Stimulated activated CD4-positive, alpha-beta T cell treated with anti-CD3 and anti-CD28 coated beads, Interleukin-1b, Interleukin-23, amount 100 ng/mL, for 4 hours (primary cell): ENCODE results near the gene CLIC4.
"Not testable (repeated sequence)": the region's sequence is repeated elsewhere in the genome, so short reads cannot be mapped to it uniquely, and the experiment has no call there.

Experiments
- DNase-seq, 2 donors: peaks; one replicate each; pipeline ENCODE4 v3.0.0-alpha.2; 2020; ENCODE audit warnings: low read depth in 2 of 2

CLIC4 gene

DNA sequence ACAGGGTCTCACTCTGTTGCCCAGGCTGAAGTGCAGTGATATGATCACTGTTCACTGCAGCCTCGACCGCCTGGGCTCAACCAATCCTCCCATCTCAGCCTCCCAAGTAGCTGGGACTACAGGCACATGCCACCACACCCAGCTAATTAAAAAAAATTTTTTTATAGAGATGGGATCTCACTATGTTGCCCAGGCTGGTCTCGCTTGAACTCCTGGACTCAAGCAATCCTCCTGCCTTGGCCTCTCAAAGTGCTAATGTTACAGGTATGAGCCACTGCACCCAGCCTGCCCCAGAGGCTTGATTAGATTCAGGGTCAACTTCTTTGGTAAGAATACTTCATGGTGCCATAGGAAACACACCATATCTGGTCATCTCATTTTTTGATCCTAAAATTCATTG lies 66.2 kb downstream of the CLIC4 start:
- not testable (repeated sequence) for DNase-seq

DNA sequence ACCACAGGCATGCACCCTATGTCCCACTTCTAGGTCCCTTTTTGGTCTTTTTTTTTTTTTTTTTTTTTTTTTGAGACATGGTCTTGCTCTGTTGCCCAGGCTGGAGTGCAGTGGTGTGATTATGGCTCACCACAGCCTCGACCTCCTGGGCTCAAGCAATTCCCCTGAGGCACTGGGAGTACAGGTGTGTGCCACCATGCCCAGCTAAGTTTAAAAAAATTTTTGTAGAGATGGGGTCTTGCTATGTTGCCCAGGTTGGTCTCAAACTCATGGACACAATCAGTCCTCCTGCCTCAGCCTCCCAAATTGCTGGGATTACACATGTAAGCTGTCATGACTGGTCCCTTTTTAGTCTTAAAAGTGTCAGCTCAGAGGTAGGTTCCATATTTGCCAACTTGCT lies 75.0 kb downstream of the CLIC4 start:
- DNase-seq: not testable (repeated sequence)

DNA sequence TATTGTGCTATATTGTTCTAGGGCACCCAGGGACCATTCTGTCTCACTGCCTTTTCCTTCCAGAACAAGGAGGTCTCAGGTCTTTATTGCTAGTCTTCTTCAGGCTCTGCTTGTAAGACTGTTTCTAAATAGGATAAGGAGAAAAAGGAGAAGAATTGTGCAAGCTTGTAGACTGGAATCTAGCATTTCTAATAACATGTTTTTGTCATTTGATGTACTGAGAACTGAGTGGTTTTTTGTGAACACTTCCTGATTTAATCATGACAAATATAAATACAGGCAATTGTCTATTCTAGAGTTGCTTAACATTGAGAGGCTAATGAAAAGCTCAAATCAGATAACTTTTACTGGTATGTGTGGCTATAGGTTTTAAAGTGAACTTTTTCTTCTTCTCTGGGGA lies 77.6 kb downstream of the CLIC4 start:
- no peak for DNase-seq

DNA sequence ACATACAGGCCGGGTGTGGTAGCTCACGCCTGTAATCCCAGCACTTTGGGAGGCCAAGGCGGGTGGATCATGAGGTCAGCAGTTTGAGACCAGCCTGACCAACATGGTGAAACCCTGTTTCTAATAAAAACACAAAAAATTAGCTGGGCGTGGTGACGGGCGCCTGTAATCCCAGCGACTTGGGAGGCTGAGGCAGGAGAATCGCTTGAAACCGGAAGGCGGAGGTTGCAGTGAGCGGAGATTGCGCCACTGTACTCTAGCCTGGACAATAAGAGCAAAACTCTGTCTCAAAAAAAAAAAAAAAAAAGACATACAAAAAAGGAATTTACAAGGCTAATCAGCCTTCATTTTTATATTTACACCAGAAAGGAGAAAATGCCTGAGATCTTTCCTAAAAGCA lies 78.2 kb downstream of the CLIC4 start:
- DNase-seq: not testable (repeated sequence)

DNA sequence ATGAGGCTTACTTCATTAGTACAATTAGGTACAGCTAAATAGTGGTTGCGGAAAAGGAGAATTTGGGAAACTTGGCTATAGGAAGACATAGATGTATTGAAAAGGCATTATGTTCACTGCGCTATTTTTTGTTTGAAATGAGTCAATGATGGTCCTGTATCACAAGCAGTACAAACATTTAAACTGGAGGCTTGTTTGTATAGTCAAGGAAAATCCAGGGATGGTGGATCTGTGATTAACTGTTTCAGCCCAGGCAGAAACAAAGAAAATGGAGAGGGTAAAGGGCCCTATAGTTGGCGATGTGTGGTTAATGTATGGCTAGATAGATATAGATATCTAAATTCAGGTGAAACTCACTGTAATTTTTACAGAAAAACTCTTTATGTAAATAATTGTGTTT lies 79.9 kb downstream of the CLIC4 start:
- no peak for DNase-seq

DNA sequence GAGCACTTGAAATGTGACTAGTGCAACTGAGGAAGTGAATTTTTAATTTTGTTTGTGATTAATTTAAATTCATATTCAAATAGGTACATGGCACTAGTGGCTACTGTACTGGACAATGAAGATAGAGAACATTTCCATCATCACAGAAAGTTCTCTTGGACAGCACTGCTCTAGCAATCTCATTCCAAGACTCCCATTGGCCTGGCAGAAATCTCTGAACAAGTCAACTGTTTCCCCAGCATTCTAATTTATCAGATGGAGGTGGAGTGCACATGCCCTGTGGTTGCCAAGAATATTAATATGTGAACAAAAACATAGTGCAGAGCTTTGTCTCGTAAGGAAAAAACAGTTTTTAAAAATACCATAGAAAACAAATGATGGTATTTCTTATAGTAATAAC lies 81.3 kb downstream of the CLIC4 start:
- DNase-seq: no peak

DNA sequence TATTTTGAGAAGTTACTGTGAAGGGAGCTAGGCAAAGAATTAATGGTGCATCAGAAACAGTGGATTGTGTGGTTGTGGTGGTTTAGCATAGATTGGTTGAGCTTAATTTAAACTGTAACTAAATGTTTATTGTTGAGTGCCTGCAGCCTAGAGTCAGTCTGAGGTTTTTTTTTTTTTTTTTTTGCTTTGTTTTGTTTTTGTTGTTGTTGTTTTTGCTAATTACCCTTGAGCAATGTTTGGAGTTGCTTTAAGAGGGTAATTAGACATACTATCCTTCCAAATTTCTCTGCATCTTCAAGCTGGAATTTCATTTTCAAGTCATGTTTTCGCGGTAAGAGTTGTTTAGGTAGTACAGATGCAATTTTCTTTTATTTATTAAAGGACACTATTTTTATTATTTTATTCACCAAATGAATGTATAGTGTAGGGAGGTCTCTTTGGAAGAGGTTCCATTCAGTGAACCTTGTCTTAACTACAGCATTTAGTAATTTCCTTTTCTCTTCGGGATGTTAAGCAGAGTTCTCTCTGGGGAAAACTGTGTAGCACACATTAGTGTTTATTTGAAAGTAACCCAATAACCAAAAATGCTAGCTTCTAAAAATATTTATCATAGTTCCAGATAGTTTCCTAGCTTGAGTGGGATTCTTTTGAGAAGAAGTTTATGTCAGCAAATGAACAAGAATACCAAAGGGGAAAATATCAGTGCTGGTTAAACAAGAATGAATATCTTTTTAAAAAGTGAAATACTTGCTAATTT lies 82.3 kb downstream of the CLIC4 start:
- no peak for DNase-seq

DNA sequence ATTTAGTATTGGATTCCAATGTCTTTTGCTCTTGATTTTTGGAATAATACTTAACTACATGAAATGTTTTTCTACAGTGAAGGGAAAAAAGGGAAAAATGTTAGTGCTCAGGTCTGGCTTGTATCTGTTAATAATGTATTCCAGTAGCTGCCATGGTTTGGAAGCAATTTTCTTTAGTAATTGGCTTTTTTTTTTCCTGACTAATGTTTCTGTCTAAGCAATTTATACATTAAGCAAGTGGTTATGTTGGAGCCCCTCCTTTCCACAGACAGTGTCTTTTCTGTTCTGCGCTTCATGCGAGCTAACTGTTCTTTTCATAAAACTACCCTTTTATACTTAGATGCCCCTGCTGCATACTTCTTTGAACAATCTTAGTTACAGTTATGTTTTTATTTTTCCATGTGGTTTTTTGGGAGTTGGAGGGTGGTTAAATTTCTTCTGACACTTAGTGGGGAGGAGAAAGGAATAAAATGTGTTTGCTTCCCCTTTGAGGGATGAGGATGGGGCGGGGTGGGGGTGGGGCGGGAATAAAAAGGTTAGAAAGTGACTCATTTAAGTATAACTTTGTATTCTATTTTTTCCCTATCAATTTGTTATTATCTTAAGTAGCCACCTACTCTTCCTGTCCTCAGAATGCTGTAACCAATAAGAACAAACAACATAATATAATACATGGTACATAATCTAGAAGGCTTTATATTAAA lies 83.1 kb downstream of the CLIC4 start:
- no peak for DNase-seq

DNA sequence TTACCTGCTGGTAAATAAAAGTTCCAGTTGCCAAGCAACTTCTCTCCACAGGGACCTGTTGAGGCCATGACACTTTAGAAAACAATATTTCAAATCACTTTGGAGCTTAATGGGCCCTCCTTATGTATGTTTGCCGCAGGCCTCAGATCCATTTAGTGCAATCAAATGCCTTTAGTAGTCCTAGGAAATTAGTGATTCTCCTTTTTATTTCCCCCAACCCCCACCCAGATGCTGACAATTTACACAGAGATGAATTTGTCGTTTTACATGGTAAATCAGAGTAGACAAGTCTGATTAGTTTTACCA lies 83.6 kb downstream of the CLIC4 start:
- DNase-seq: no peak

DNA sequence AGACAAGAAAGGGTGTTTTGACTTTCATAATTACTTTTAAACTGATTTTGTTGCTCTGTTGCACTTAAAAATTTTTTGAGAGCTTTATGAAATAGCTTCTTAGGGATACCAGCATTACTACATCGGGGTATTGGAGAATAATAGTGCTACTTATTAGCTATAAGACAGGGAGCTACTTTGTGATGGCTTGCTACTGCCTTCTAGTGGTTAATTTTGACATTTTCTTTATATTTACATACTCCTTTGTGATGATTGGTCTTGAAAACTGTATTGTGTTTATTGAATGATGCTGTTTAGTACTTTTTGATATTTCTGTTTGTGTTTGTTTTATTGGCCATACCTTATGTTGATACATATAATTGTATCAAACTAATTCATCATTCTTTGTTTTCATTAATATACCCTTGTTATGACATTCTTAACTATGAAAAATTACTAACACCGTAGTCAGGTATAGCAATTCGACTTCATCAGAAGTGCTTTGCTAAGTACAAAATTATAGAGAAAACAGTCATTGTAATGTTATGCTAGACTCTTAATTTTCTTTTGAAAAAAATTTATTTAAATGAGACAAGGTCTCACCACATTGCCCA lies 85.5 kb downstream of the CLIC4 start:
- no peak for DNase-seq

DNA sequence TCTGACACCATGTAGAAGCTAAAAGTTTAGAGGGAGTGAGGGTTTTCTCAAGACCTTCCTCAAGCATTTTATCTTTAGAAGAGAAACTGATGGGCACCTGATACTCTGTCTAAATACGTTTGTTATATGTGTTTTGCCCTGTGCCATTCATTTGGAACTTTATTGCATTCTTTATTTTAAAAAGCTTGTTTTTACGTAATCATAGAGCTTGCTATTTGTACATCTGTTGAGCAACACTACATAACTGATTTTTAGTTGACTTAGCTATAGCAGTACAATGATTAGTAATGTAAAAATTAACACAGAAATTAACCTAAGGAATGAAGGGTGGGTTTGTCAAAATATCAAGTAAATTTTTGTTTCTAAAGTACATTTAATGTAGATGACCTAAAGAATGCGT lies 96.3 kb downstream of the CLIC4 start:
- DNase-seq: no peak

DNA sequence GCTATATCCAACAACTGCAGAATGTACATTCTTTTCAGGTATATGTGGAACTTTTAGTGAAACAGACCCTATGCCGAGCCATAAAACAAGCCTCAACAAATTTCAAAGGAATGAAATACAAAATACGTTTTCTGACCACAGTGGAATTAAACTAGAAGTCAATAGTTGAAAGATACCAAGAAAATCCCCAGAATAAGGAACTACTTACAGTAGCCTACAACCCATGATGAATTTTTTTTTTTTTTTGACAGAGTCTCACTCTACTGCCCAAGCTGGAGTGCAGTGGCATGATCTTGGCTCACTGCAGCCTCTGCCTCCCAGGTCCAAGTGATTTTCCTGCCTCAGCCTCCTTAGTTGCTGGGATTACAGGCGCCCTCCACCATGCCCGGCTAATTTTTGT lies 101.4 kb downstream of the CLIC4 start:
- DNase-seq: no peak

DNA sequence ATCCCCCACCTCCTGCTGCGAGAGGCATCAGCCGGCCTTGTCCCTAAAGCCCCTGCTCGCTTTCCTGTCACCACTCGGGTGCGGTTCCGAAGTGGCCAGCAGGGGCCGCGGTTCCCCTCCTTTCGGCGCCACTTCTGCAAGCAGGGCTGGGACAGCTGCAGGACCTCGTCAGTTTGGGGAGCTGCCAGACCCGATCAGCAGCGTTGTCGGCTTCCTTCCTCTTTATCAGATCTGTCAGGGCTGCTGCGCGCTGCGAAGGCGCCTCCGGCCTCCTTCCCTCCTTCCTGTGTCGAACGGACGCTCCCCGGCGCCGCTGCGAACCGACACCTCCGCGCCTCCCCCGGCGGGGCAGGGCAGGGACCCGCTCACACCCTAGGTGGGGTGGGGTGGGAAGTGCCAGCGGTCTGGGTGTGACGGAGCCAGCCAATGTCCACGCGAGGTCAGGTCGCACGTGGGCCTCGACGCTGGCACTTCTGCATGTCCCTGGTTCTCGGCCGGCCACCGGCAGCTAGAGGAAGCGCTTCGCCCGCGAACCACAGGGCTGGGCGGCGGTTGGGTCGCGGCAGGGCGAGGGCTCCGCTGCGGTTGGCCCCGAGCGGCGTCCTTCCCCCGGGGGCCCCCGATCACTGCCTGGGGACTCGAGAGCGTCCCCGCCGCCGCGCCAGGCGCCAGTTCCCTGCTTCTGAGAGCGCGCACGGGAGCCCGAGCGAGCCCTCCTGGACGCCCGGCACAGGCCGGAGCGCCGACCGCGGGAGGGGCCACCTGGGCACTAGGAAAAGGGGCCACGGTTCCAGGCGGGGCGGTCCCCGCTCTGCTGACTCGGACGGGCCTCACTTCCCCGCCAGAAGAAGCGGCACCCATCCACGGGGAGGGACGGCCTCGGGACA lies 103.0 kb downstream of the CLIC4 start:
- DNase-seq: peak; percentile 86

DNA sequence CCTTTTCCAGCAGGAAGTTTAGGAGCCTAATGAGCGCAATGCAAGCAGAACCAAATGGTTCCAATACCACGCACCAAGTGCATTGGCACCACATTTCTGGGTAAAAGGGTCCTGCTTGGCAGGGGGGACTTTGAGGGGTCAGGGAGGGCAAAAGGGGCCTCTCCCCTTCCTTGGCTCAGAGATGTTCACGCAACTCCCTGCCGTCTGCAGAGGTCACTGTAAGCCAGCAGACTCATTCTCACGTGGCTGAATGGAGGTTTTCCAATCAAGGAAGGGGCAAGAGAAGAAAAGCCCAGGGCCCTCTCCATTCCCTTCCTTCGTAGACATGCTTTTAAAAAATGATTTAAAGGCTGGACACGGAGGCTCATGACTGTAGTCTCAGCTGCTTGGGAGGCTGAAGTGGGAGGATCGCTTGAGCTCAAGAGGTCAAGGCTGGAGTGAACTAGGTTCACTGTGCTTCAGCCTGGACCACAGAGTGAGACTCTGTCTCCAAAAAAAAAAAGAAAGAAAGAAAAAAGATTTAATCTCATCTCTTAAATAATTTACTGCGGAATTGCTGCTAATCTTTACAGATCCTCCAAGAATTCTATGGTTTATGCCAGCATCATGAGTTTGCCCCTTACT lies 104.5 kb downstream of the CLIC4 start:
- no peak for DNase-seq

DNA sequence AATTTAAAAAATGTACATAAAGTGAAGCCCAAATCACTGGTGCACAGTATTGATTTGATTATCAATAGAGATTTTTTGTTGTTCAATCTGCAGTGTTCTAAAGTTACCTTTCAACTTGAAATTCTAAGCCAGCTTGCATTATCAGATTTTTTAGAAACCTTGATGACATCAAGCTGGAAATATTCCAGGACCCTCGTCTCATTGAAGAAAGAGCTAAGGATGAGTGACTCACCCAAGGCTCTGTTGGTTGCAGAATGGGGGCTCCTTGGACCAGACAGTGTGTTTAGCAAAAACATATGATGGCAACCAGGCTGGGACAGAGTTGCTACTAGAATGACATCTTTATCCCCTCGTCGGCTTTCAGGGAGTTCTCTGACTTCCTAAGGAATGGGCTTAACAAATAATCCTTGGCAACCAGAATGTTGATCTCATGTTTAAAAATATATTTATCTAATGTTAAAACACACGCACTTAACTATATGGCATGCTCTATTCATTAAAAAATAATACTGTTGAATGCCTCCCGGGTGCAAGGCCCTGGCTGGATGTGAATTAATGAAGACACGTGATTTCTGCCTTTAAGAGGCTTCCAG lies 105.2 kb downstream of the CLIC4 start:
- DNase-seq: no peak

DNA sequence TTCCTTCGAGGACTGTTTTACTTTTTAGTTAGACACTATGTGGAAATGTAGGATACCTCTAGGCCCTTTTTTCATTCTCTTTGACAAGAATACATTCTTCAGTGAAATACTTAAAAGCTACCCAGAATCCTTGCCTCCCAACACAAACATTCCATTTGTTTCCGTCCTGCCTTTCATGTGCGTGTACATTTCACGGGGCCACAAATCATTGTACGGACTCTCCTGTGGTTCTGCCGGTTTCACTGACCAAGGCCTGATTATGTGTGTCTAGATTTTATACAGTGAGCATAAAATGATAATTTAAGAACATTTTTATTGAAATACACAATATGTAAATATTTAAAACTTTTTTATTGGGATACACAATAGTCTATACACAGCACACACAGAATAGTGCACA lies 108.4 kb downstream of the CLIC4 start:
- no peak for DNase-seq

DNA sequence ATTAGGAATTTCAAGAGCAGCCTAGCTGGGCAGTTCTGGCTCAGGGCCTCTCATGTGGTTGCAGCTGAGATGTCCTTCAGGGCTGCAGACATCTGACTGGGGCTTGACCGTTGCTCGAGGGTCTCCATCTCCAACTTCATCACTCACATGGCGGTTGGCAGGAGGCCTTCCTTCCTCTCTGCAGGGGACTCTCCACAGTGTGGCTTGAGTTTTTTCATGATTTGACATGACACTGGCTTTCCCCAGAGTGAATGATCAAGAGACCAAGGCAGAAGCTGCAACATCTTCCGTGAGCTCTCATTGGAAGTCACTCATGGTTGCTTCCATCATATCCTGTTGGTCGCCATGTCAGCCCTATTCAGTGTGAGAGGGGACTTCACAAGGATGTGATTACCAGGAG lies 110.2 kb downstream of the CLIC4 start:
- no peak for DNase-seq

DNA sequence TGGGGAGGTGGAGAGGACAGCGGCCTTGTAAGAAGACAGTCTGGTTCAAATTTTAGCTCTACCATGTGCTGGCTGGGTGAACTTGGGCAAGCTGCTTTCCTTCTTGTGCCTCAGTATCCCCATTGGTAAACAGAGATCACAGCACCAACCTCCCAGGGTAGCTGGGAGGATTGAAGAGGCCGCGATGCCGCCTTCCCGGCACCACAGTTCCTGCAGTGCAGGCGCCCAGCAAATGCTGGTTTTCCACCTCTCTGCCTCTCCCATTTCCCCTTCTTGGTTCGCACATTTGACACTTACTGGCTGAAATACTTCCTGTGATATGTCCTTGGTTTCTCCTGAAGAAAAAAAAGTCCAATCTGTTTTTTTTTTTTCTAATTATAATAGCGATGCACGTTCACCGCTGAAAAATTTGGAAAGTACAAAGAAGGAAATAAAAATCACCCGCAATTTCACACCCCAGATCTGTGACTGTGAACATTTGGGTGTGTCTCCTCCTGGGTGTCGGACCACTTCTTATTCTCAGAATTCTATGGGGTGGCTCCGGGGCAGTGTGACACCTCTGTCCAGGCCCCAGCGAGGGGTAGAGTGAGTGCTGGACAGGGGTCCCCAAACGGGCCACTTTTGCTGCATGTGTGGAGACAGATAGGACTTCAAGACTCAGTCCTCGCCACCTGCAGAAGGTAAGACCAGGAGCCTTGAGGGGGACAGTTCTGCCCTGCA lies 111.7 kb downstream of the CLIC4 start:
- DNase-seq: no peak

DNA sequence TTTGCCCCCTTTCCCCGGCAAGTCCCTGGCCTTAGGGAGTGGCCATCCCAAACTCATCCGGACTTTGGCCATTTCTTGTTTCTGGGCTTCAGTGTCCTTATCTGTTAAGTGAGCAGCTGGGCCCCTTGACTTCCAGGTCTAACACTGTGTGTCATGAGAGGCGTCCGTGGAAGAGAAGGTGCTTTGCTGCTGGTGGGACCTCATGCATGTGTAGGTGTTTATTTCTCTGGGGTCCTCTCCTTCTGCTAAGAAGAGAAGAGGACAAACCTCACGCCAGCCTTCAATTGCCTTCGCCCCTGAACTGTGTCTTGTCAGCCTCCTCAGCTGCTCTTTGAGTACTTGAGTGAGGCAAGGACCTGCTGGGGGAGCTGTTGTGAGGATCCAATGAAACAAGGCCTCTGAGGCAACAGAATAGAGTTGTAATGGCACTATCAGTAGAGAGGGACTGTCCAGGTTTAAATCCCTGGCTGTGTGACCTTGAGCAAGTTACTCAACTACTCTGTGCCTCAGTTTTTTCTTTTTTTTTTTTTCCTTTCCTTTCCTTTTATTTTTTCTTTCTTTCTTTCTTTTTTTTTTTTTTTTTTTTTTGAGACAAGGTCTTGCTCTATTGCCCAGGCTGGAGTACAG lies 112.4 kb downstream of the CLIC4 start:
- no peak for DNase-seq

DNA sequence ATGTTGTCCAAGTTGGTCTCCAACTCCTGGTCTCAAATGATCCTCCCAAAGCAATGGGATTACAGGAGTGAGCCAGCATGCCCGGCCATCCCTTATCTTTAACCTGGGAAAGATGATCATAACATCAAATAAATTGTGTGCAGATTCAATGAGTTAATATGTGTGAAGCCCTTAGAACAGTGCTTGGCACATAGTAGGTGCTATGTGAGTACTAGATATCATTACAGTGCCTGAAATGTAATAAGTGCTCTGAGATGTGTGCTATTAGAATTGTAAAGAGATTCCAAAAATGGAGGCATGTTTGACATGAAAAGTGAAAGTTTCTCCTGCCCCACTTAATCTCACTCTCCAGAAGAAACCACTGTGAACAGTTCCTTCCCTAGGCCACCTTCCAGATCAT lies 113.0 kb downstream of the CLIC4 start:
- DNase-seq: no peak
